Measurements from ENCODE around the gene AP5Z1. TPM values are rescaled to one million over a fixed set of nuclear protein-coding genes. Genes with fewer than 3 reads are reported as not detected.

Gene AP5Z1
- total and polyA plus RNA-seq, 12 donors, result 8.4 to 188 (median 49.5) TPM

GRCh38 chr7:4824120-4824775 is 48.8 kb downstream of the AP5Z1 start:
- TF ChIP-seq POLR2A (IDR thresholded peaks at IDR 0.05) (no peak), CTCF (IDR thresholded peaks at IDR 0.05) (no peak)
- Histone ChIP-seq H3K36me3 (replicated peaks in 1 of 2) (no peaks in the 10 kb centered on the region), H3K4me1 (replicated peaks in 1 of 2) (no peaks in the 10 kb centered on the region), H3K4me3 (no peak overlapping the region), H3K9me3 (replicated peaks in 1 of 3) (no peaks in the 10 kb centered on the region), H3K27me3 (no peaks in the 10 kb centered on the region), H3K27ac (no peak overlapping the region)
- 75 to 82% (median 80%) methylated on average over 9 to 20 of the region's 20 CpGs for WGBS, 4 donors
- intact Hi-C loops (cut with DNase I), result loop anchor here in 1 of 2 donors (5.0 kb wide), 1 partner anchor 253 kb away; no protein-coding TSS in a partner anchor
- DNase-seq, result no peak

- DNase-seq, result no peak
- Histone ChIP-seq H3K4me1 (replicated peaks in 1 of 2) (no peaks in the 10 kb centered on the region), H3K27me3 (no peaks in the 10 kb centered on the region), H3K27ac (no peak overlapping the region), H3K36me3 (replicated peaks in 1 of 2) (no peaks in the 10 kb centered on the region), H3K9me3 (replicated peaks in 1 of 3) (no peaks in the 10 kb centered on the region), H3K4me3 (no peak overlapping the region)
- WGBS, 4 donors, result 79 to 92% (median 90%) methylated on average over 9 to 15 of the region's 15 CpGs
- TF ChIP-seq CTCF (IDR thresholded peaks at IDR 0.05) (no peak), POLR2A (IDR thresholded peaks at IDR 0.05) (no peak)
- intact Hi-C loops (cut with DNase I), result no loop called here
Observed at GRCh38 chr7:4825081-4825480, 49.7 kb downstream of the AP5Z1 start.

- no peaks in the 10 kb centered on the region for H3K4me1 ChIP-seq (replicated peaks in 1 of 2)
- 68 to 88% (median 82%) methylated on average over 13 to 17 of the region's 17 CpGs for WGBS, 4 donors
- no peaks in the 10 kb centered on the region for H3K27me3 ChIP-seq
- no peak overlapping the region for H3K4me3 ChIP-seq
- TF ChIP-seq CTCF (IDR thresholded peaks at IDR 0.05) (no peak), POLR2A (IDR thresholded peaks at IDR 0.05) (no peak)
- H3K9me3 ChIP-seq (replicated peaks in 1 of 3), result no peaks in the 10 kb centered on the region
- DNase-seq, result no peak
- no peak overlapping the region for H3K27ac ChIP-seq
- no peaks in the 10 kb centered on the region for H3K36me3 ChIP-seq (replicated peaks in 1 of 2)
- intact Hi-C loops (cut with DNase I), result no loop called here
Observed at GRCh38 chr7:4828720-4829383, 53.4 kb downstream of the AP5Z1 start.

GRCh38 chr7:4830176-4830575 is 54.8 kb downstream of the AP5Z1 start:
- Histone ChIP-seq H3K4me1 (replicated peaks in 1 of 2) (no peaks in the 10 kb centered on the region), H3K4me3 (no peak overlapping the region), H3K36me3 (replicated peaks in 1 of 2) (no peaks in the 10 kb centered on the region), H3K27ac (no peak overlapping the region), H3K27me3 (no peaks in the 10 kb centered on the region), H3K9me3 (replicated peaks in 1 of 3) (no peaks in the 10 kb centered on the region)
- 31 to 53% (median 36%) methylated on average over 9 to 14 of the region's 14 CpGs for WGBS, 4 donors
- DNase-seq, result peak; percentile 63 to 84 (median 75)
- peak; percentile 59 to 91 (median 76) for TF ChIP-seq CTCF (IDR thresholded peaks at IDR 0.05)
- TF ChIP-seq POLR2A (IDR thresholded peaks at IDR 0.05), result no peak
- intact Hi-C loops (cut with DNase I), result no loop called here

All from adrenal gland (tissue), 12 donors.